ENCODE data around the gene SGO2. TPM values are rescaled to one million over a fixed set of nuclear protein-coding genes. Genes with fewer than 3 reads are reported as not detected.

Gene SGO2
- total RNA-seq, 1 experiment from 2014 or later, result 25.4 TPM

DNA sequence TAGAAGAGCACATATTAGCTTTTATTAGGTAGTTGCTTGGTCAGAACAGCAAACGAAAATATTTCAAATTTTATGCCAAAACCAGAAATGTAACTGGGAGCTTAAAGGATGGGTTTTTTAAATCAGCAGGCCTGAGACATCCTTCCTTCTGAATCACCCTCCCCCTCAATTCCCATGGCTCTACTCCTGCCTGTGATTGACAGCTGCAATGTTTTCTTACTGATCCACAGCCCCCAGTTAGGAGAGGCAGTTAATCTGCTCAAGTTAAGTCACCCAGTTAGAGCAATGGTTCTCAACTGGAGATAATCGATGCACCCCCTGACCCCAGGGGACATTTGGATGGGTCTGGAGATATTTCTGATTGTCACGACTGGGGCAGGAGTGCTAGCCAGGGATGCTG lies 41.1 kb upstream of the SGO2 start:
- intact Hi-C loops (cut with micrococcal nuclease), result loop anchor here (5.0 kb wide), 1 partner anchor 183 kb away; no protein-coding TSS in a partner anchor

More for the DNA sequence above, 41.1 kb upstream of the SGO2 start:
- Histone ChIP-seq H2AFZ (ENCODE audit: low read depth, low read length, poor library complexity, severe bottlenecking) (no peak overlapping the region), H3K4me1 (ENCODE audit: control insufficient read depth in 1 of 2, insufficient read depth in 2 of 2, low read length in 2 of 2) (peaks cover 0 to 16% of the 10 kb centered on the region in 2 experiments; a peak in 1 of 4 replicates), H3K27me3 (ENCODE audit: insufficient read depth, low read length) (no peaks in the 10 kb centered on the region), H3K4me3 (replicated peaks in 1 of 2; ENCODE audit: low read depth in 1 of 2, low read length in 2 of 2) (no peak overlapping the region), H3K9me3 (ENCODE audit: control insufficient read depth in 1 of 2, insufficient read depth in 1 of 2, low read depth in 1 of 2, low read length in 2 of 2) (no peaks in the 10 kb centered on the region), H3K79me2 (ENCODE audit: insufficient read depth, low read length) (no peaks in the 10 kb centered on the region), H3K9ac (ENCODE audit: low read length) (no peak overlapping the region), H4K20me1 (ENCODE audit: insufficient read depth) (no peaks in the 10 kb centered on the region), H3K27ac (ENCODE audit: low read depth, low read length) (no peak overlapping the region), H3K4me2 (ENCODE audit: low read length) (no peak overlapping the region), H3K9me2 (ENCODE audit: insufficient read depth) (no peaks in the 10 kb centered on the region), H3K36me3 (ENCODE audit: control insufficient read depth in 1 of 2, insufficient read depth in 2 of 2, low read length in 2 of 2) (no peaks in the 10 kb centered on the region; a peak in 1 of 4 replicates)
- CTCF ChIA-PET, result interaction anchor here (1.0 to 7.3 kb wide), 11 partner anchors 8 to 747 kb away, joined by 3 to 86 read pairs (median 12); partner anchors contain the start of gene KCTD18
- no TSS peak for BruUV-seq (replicated peaks)
- POLR2A ChIA-PET, result no interaction called here
- DNase-seq (ENCODE audit: low read depth, low spot score) (no peak), ATAC-seq (no peak)
- TF ChIP-seq YY1 (IDR thresholded peaks at IDR 0.05; ENCODE audit: extremely low read depth, insufficient replicate concordance, low read depth, low read length), result no peak
- TF ChIP-seq, protein P1, sequence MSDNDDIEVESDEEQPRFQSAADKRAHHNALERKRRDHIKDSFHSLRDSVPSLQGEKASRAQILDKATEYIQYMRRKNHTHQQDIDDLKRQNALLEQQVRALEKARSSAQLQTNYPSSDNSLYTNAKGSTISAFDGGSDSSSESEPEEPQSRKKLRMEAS (IDR thresholded peaks at IDR 0.05), result no peak
- no peak for TF ChIP-seq CEBPB (IDR thresholded peaks at IDR 0.05; ENCODE audit: low read depth)
- TF ChIP-seq RAD21 (IDR thresholded peaks at IDR 0.05; ENCODE audit: low read depth), result no peak
- TF ChIP-seq EZH2phosphoT487 (IDR thresholded peaks at IDR 0.05; ENCODE audit: borderline replicate concordance), result no peak
- no peak for TF ChIP-seq ELF1 (IDR thresholded peaks at IDR 0.05; ENCODE audit: borderline replicate concordance, low read depth)
- no peak for TF ChIP-seq SRF (IDR thresholded peaks at IDR 0.05; ENCODE audit: low read depth)
- TF ChIP-seq, protein P2, sequence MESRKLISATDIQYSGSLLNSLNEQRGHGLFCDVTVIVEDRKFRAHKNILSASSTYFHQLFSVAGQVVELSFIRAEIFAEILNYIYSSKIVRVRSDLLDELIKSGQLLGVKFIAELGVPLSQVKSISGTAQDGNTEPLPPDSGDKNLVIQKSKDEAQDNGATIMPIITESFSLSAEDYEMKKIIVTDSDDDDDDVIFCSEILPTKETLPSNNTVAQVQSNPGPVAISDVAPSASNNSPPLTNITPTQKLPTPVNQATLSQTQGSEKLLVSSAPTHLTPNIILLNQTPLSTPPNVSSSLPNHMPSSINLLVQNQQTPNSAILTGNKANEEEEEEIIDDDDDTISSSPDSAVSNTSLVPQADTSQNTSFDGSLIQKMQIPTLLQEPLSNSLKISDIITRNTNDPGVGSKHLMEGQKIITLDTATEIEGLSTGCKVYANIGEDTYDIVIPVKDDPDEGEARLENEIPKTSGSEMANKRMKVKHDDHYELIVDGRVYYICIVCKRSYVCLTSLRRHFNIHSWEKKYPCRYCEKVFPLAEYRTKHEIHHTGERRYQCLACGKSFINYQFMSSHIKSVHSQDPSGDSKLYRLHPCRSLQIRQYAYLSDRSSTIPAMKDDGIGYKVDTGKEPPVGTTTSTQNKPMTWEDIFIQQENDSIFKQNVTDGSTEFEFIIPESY (IDR thresholded peaks at IDR 0.05; ENCODE audit: extremely low read depth, insufficient replicate concordance, low read length), result no peak
- TF ChIP-seq EGR1 (IDR thresholded peaks at IDR 0.05; ENCODE audit: low read depth), result no peak
- TF ChIP-seq CTCF (IDR thresholded peaks at IDR 0.05 in 2 of 3, conservative IDR thresholded peaks at IDR 0.05 in 1 of 3; ENCODE audit: borderline replicate concordance in 1 of 3, insufficient read depth in 1 of 3, low read depth in 2 of 3, low read length in 2 of 3), result no peak
- TF ChIP-seq EZH2 (IDR thresholded peaks at IDR 0.05), result no peak
- TF ChIP-seq SIN3A (IDR thresholded peaks at IDR 0.05; ENCODE audit: low read depth), result no peak
- TF ChIP-seq FOSL1 (IDR thresholded peaks at IDR 0.05; ENCODE audit: low read depth), result no peak
- no peak for TF ChIP-seq TCF7L2 (IDR thresholded peaks at IDR 0.05; ENCODE audit: borderline replicate concordance, extremely low read depth, insufficient read depth, insufficient read length)
- no peak for TF ChIP-seq ZNF274 (IDR thresholded peaks at IDR 0.05; ENCODE audit: low read depth, low read length)
- TF ChIP-seq POLR2AphosphoS5 (IDR thresholded peaks at IDR 0.05; ENCODE audit: low read depth, low read length), result no peak
- RAD21 ChIA-PET (ENCODE audit: low non-redundant PET in 1 of 2, low total read pairs in 2 of 2, uncharacterized antibody in 2 of 2, unreplicated experiment in 2 of 2), result interaction anchor here in 1 of 2 experiments (0.6 to 1.7 kb wide), 2 partner anchors 305 to 505 kb away, joined by 3 to 6 read pairs; no protein-coding TSS in a partner anchor
